IMR-90 (cell line): Measurements from ENCODE around the gene RPS6KA2. TPM values are rescaled to one million over a fixed set of nuclear protein-coding genes. Genes with fewer than 3 reads are reported as not detected.

ENCODE experiments used
- ATAC-seq: fragments of 200-7000 bp; cut with Tn5 transposase; 2 replicates; pipeline ENCODE4 v1.9.1; 2020; ENCODE audit warnings: low read depth, mild to moderate bottlenecking, moderate library complexity
- BruUV-seq: library from RNA; stranded (reverse); fragments of 400-500 nt; replicated peaks from 2 replicates; lab custom pipeline; 2021; lab: Mats Ljungman, UMichigan
- CTCF ChIA-PET: fragments of 300-600 bp; formaldehyde crosslinking; extraction: SDS; loops from one replicate; lab custom pipeline; 2021; ENCODE audit warnings: antibody characterized with exemption; lab: Yijun Ruan, JAX
- POLR2A ChIA-PET: fragments of 300-600 bp; sonication (Branson Sonifier 250); formaldehyde crosslinking; loops from one replicate; lab custom pipeline; 2022; ENCODE audit warnings: antibody characterized with exemption; ENCODE audit not compliant: unreplicated experiment; lab: Charles Lee
- DNase-seq: peaks from one replicate; pipeline ENCODE4 v3.0.0; 2013
- H2AFZ ChIP-seq: replicated peaks from 2 replicates; pipeline ENCODE3; 2013; ENCODE audit warnings: low read length, mild to moderate bottlenecking; ENCODE audit not compliant: poor library complexity
- H2AK5ac ChIP-seq: 2 replicates; pipeline ENCODE4 v1.6.1; 2013; ENCODE audit warnings: low read depth, low read length, inconsistent platforms
- H2AK9ac ChIP-seq: replicated peaks from 2 replicates; pipeline ENCODE3; 2013; ENCODE audit warnings: mild to moderate bottlenecking, low read depth, low read length, moderate library complexity; ENCODE audit not compliant: poor library complexity
- H2BK120ac ChIP-seq: 2 replicates; pipeline ENCODE4 v1.6.1; 2013; ENCODE audit warnings: low read depth, low read length, inconsistent platforms
- H2BK15ac ChIP-seq: 3 replicates; pipeline ENCODE4 v1.6.1; 2013; ENCODE audit warnings: low read depth, low read length, inconsistent platforms
- H2BK20ac ChIP-seq: 2 replicates; pipeline ENCODE4 v1.6.1; 2013; ENCODE audit warnings: low read depth, mild to moderate bottlenecking, inconsistent platforms, low read length, moderate library complexity
- H2BK5ac ChIP-seq: 2 replicates; pipeline ENCODE4 v1.6.1; 2013; ENCODE audit warnings: mild to moderate bottlenecking, low read depth, low read length, inconsistent platforms; ENCODE audit not compliant: poor library complexity, severe bottlenecking
- H3K14ac ChIP-seq: replicated peaks from 2 replicates; pipeline ENCODE4 v1.6.1; 2013; ENCODE audit warnings: low read depth, low read length, inconsistent platforms
- H3K18ac ChIP-seq: 2 replicates; pipeline ENCODE4 v1.6.1; 2013; ENCODE audit warnings: low read depth, low read length, control low read depth
- H3K23ac ChIP-seq: 2 replicates; pipeline ENCODE4 v1.6.1; 2013; ENCODE audit warnings: low read depth, low read length, inconsistent platforms
- H3K27ac ChIP-seq: 2 replicates; pipeline ENCODE4 v1.5.1; 2013; ENCODE audit warnings: mild to moderate bottlenecking, control low read depth, low read length; ENCODE audit not compliant: insufficient read depth
- H3K27me3 ChIP-seq: 2 replicates; pipeline ENCODE4 v1.6.1; 2013; ENCODE audit warnings: low read length; ENCODE audit not compliant: control insufficient read depth, insufficient read depth
- H3K36me3 ChIP-seq: 2 replicates; pipeline ENCODE4 v1.6.1; 2013; ENCODE audit warnings: low read length, mixed read lengths; ENCODE audit not compliant: control insufficient read depth, insufficient read depth
- H3K4ac ChIP-seq: 2 replicates; pipeline ENCODE4 v1.6.1; 2013; ENCODE audit warnings: low read depth, low read length, inconsistent platforms
- H3K4me1 ChIP-seq: 2 replicates; pipeline ENCODE4 v1.6.1; 2013; ENCODE audit warnings: low read length, mixed read lengths; ENCODE audit not compliant: control insufficient read depth, insufficient read depth
- H3K4me2 ChIP-seq: 2 replicates; pipeline ENCODE4 v1.6.1; 2013; ENCODE audit warnings: low read depth, mild to moderate bottlenecking, control low read depth, low read length, moderate library complexity
- H3K4me3 ChIP-seq: 2 replicates; pipeline ENCODE4 v1.5.1; 2013; ENCODE audit warnings: low read depth, mild to moderate bottlenecking, control low read depth, low read length, moderate library complexity; ENCODE audit not compliant: insufficient read depth
- H3K56ac ChIP-seq: 2 replicates; pipeline ENCODE4 v1.6.1; 2013; ENCODE audit warnings: low read length, inconsistent platforms; ENCODE audit not compliant: insufficient read depth; ENCODE audit errors: extremely low read depth
- H3K79me1 ChIP-seq, 2 experiments: 2 replicates each; pipeline ENCODE4 v1.6.1; 2013; ENCODE audit warnings: low read length in 2 of 2, inconsistent platforms in 1 of 2, low read depth in 1 of 2
- H3K9ac ChIP-seq: 2 replicates; pipeline ENCODE4 v1.6.1; 2013; ENCODE audit warnings: low read depth, low read length, control low read depth
- H3K9me1 ChIP-seq: 2 replicates; pipeline ENCODE4 v1.6.1; 2013; ENCODE audit warnings: low read length, inconsistent platforms; ENCODE audit not compliant: insufficient read depth
- H3K9me3 ChIP-seq: 2 replicates; pipeline ENCODE4 v1.6.1; 2013; ENCODE audit warnings: low read length; ENCODE audit not compliant: control insufficient read depth, insufficient read depth
- H4K20me1 ChIP-seq: 2 replicates; pipeline ENCODE4 v1.6.1; 2013; ENCODE audit warnings: low read length, inconsistent platforms; ENCODE audit not compliant: insufficient read depth
- H4K5ac ChIP-seq: 2 replicates; pipeline ENCODE4 v1.6.1; 2013; ENCODE audit warnings: mild to moderate bottlenecking, low read depth, low read length, control low read depth
- H4K8ac ChIP-seq, 2 experiments: 2 replicates each; pipeline ENCODE4 v1.6.1; 2013; ENCODE audit warnings: low read depth in 2 of 2, low read length in 2 of 2, control low read depth in 1 of 2, inconsistent platforms in 1 of 2
- H4K91ac ChIP-seq: 2 replicates; pipeline ENCODE4 v1.6.1; 2013; ENCODE audit warnings: low read depth, low read length, inconsistent platforms; ENCODE audit not compliant: insufficient read depth
- BHLHE40 ChIP-seq: fragments of 150-350 bp; IDR thresholded peaks from 2 replicates; pipeline ENCODE4 v1.6.1; 2016; ENCODE audit warnings: mild to moderate bottlenecking, low read depth, low read length
- CEBPB ChIP-seq: IDR thresholded peaks from 2 replicates; pipeline ENCODE4 v1.6.1; 2012; ENCODE audit warnings: low read depth, low read length, improper control_type of control experiment
- CHD1 ChIP-seq: IDR thresholded peaks from 2 replicates; pipeline ENCODE4 v1.6.1; 2012; ENCODE audit warnings: low read depth, low read length, improper control_type of control experiment
- ELK1 ChIP-seq: fragments of 150-350 bp; IDR thresholded peaks from 2 replicates; pipeline ENCODE4 v1.6.1; 2016; ENCODE audit warnings: low read depth, mild to moderate bottlenecking, low read length, moderate library complexity, borderline replicate concordance
- FOS ChIP-seq: fragments of 150-350 bp; IDR thresholded peaks from 2 replicates; pipeline ENCODE4 v1.6.1; 2016; ENCODE audit warnings: low read depth, low read length
- MAFK ChIP-seq: IDR thresholded peaks from 2 replicates; pipeline ENCODE4 v1.6.1; 2012; ENCODE audit warnings: low read depth, low read length, improper control_type of control experiment
- MAZ ChIP-seq: IDR thresholded peaks from 2 replicates; pipeline ENCODE4 v1.6.1; 2012; ENCODE audit warnings: low read depth, mild to moderate bottlenecking, low read length, improper control_type of control experiment, moderate library complexity, borderline replicate concordance
- MXI1 ChIP-seq: IDR thresholded peaks from 2 replicates; pipeline ENCODE4 v1.6.1; 2012; ENCODE audit warnings: low read depth, mild to moderate bottlenecking, low read length, moderate library complexity, borderline replicate concordance
- NFE2L2 ChIP-seq: fragments of 150-350 bp; IDR thresholded peaks from 2 replicates; pipeline ENCODE4 v1.6.1; 2016; ENCODE audit warnings: low read depth, mild to moderate bottlenecking, low read length
- POLR2A ChIP-seq: IDR thresholded peaks from 2 replicates; pipeline ENCODE4 v1.6.1; 2012; ENCODE audit warnings: mild to moderate bottlenecking, low read depth, low read length
- RAD21 ChIP-seq: IDR thresholded peaks from 2 replicates; pipeline ENCODE4 v1.6.1; 2012; ENCODE audit warnings: low read length, improper control_type of control experiment
- RCOR1 ChIP-seq: IDR thresholded peaks from 2 replicates; pipeline ENCODE4 v1.6.1; 2012; ENCODE audit warnings: mild to moderate bottlenecking, low read length, improper control_type of control experiment; ENCODE audit not compliant: insufficient replicate concordance
- RFX5 ChIP-seq: IDR thresholded peaks from 2 replicates; pipeline ENCODE4 v1.8.0; 2012; ENCODE audit warnings: low read depth, mild to moderate bottlenecking, low read length, moderate library complexity
- SMC3 ChIP-seq: fragments of 150-350 bp; IDR thresholded peaks from 2 replicates; pipeline ENCODE4 v1.6.1; 2016; ENCODE audit warnings: low read depth, mild to moderate bottlenecking, antibody characterized with exemption, low read length, moderate library complexity
- WGBS, 2 experiments: methylation state at CpG; one replicate each; pipeline versions ENCODE4 v1.1.5 to v1.1.7; 2013; ENCODE audit warnings: missing lambda C conversion rate in 2 of 2; ENCODE audit not compliant: insufficient read length in 1 of 2; ENCODE audit errors: extremely low coverage in 2 of 2; 5-methylcytosine and 5-hydroxymethylcytosine counted together
- dilution Hi-C: fragments of 300-500 bp; cut with HindIII; formaldehyde crosslinking; loops from one replicate; pipeline ENCODE4 v1.14.3; 2018; ENCODE audit warnings: low sequenced_read_pairs; ENCODE audit not compliant: unreplicated experiment
- in situ Hi-C: fragments of 300-500 bp; cut with MboI; formaldehyde crosslinking; loops from 3 replicates; pipeline ENCODE4 v1.14.3; 2019; ENCODE audit warnings: low sequenced_read_pairs, inconsistent platforms, mixed read lengths
- intact Hi-C: fragments of 100-400 bp; cut with micrococcal nuclease; formaldehyde crosslinking; loops from 2 replicates; pipeline ENCODE4 v1.10.0; 2022
- polyA plus RNA-seq, 3 experiments: library from polyadenylated mRNA; depleted of rRNA; stranded (reverse); fragments of >200 nt; gene quantifications; 2 replicates each; pipeline ENCODE4 v1.2.3, GENCODE V29; 2012; ENCODE audit warnings: low replicate concordance in 1 of 3
- total RNA-seq: library from RNA; depleted of rRNA; stranded (reverse); fragments of >200 nt; gene quantifications from 2 replicates; pipeline ENCODE4 v1.2.3, GENCODE V29; 2012
- TF ChIP-seq, protein P1 (sequence below): conservative IDR thresholded peaks from 2 replicates; pipeline ENCODE4 v1.5.1; 2012; ENCODE audit warnings: mild to moderate bottlenecking, low read depth, low read length, improper control_type of control experiment
- TF ChIP-seq, protein P2 (sequence below): fragments of 150-350 bp; IDR thresholded peaks from 2 replicates; pipeline ENCODE4 v1.6.1; 2017; ENCODE audit warnings: mild to moderate bottlenecking, antibody characterized with exemption, low read length, low read depth

Gene RPS6KA2
- total and polyA plus RNA-seq, 2 of the 4 experiments (the other 2 are of a cell fraction): 26.9 to 31.3 TPM

GRCh38 chr6:166525567-166525966, 101.5 kb downstream of the RPS6KA2 start:
- Histone ChIP-seq H2AFZ (no peak overlapping the region), H2BK15ac (no peak overlapping the region), H2AK5ac (no peak overlapping the region), H3K4me2 (no peak overlapping the region), H2BK20ac (no peak overlapping the region), H3K23ac (no peak overlapping the region), H3K18ac (no peak overlapping the region), H4K91ac (no peak overlapping the region), H3K4me3 (no peak overlapping the region), H3K27me3 (no peaks in the 10 kb centered on the region), H3K9me3 (no peaks in the 10 kb centered on the region), H2BK120ac (no peak overlapping the region), H3K14ac (no peak overlapping the region), H3K9me1 (peaks cover 3% of the 10 kb centered on the region; the same call in 1 of the 2 replicates), H3K27ac (no peak overlapping the region), H2AK9ac (no peak overlapping the region), H3K9ac (no peak overlapping the region), H4K5ac (no peak overlapping the region), H3K4me1 (peaks cover 5% of the 10 kb centered on the region; the same call in 1 of the 2 replicates), H3K56ac (no peak overlapping the region), H3K36me3 (peaks cover 39% of the 10 kb centered on the region), H4K20me1 (peaks cover 4% of the 10 kb centered on the region; the same call in 1 of the 2 replicates), H3K79me1 (peaks cover 0 to 3% of the 10 kb centered on the region in 2 experiments; a peak in 1 of 4 replicates), H2BK5ac (no peak overlapping the region), H4K8ac (no peak overlapping the region), H3K4ac (no peak overlapping the region)
- ChIA-PET POLR2A (no interaction called here), CTCF (interaction anchor here (1.2 kb wide), 1 partner anchor 8 kb away, joined by 3 read pairs; no protein-coding TSS in a partner anchor)
- no peak for DNase-seq
- dilution Hi-C loops: no loop called here
- intact Hi-C loops: no loop called here
- BruUV-seq: no TSS peak
- no peak for TF ChIP-seq FOS
- no peak for TF ChIP-seq CEBPB
- no peak for TF ChIP-seq SMC3
- no peak for TF ChIP-seq BHLHE40
- TF ChIP-seq NFE2L2: no peak
- TF ChIP-seq, protein P1, sequence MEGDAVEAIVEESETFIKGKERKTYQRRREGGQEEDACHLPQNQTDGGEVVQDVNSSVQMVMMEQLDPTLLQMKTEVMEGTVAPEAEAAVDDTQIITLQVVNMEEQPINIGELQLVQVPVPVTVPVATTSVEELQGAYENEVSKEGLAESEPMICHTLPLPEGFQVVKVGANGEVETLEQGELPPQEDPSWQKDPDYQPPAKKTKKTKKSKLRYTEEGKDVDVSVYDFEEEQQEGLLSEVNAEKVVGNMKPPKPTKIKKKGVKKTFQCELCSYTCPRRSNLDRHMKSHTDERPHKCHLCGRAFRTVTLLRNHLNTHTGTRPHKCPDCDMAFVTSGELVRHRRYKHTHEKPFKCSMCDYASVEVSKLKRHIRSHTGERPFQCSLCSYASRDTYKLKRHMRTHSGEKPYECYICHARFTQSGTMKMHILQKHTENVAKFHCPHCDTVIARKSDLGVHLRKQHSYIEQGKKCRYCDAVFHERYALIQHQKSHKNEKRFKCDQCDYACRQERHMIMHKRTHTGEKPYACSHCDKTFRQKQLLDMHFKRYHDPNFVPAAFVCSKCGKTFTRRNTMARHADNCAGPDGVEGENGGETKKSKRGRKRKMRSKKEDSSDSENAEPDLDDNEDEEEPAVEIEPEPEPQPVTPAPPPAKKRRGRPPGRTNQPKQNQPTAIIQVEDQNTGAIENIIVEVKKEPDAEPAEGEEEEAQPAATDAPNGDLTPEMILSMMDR: no peak
- no peak for TF ChIP-seq MAZ
- TF ChIP-seq RCOR1: no peak
- no peak for TF ChIP-seq RAD21
- TF ChIP-seq, protein P2, sequence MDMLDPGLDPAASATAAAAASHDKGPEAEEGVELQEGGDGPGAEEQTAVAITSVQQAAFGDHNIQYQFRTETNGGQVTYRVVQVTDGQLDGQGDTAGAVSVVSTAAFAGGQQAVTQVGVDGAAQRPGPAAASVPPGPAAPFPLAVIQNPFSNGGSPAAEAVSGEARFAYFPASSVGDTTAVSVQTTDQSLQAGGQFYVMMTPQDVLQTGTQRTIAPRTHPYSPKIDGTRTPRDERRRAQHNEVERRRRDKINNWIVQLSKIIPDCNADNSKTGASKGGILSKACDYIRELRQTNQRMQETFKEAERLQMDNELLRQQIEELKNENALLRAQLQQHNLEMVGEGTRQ: no peak
- TF ChIP-seq CHD1: no peak
- no peak for TF ChIP-seq POLR2A
- no peak for TF ChIP-seq RFX5
- TF ChIP-seq ELK1: no peak
- no peak for TF ChIP-seq MXI1
- TF ChIP-seq MAFK: no peak
- in situ Hi-C loops: no loop called here
- no peak for ATAC-seq
- WGBS, 2 experiments: 100% methylated on average over 1 of the region's 9 CpGs; no CpG with 5 or more reads in 1 of the 2 experiments
